ENCODE measurements around the gene PNPLA7.

The PNPLA7 gene

DNA sequence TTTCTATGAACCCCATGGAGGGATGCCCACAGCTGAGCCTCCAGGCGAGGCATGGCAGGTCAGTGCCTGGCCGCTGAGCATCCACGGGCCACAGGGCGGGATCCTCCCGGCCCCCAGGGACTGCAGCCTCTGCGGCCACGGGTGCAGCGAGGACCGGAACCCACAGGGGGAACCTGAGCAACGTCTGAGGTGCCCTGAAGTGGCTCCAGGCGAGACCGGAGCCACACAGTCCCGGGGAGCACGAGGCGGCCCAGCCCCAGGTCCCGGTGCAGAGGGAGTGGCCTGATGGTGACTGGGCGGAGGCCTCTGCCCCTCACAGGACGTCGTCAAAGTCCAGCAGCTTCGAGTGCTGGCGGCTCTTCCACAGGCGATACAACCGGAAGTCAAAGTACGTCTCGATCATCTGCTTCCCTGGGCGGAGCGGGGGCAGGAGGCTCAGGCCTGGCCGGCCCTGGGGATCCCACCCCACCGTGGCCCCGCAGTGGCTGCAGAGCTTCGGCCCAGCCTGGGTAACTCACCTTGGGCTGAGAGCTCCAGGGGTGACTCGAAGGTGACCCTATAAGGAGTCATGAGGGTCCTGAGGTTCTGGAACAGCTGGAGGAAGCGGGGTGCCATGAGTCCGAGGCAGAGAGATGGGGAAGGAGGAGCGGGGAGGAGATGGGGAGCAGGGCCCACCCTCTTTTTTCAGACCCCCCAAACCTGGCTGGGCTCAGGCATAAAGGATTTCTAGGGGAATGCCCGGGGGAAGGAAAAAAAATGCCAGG is 100.9 kb downstream of the PNPLA7 start:
- peaks cover 10% of the 10 kb centered on the region for H3K36me3 ChIP-seq (ENCODE audit: control insufficient read depth, insufficient read depth, low read length)
- no peaks in the 10 kb centered on the region for H3K9me3 ChIP-seq (ENCODE audit: control insufficient read depth, low read length)
- H3K4me1 ChIP-seq (ENCODE audit: control insufficient read depth, insufficient read depth, low read length): peaks cover 1% of the 10 kb centered on the region
- no peak overlapping the region for H3K27ac ChIP-seq (ENCODE audit: insufficient read depth, low read depth, low read length, poor library complexity, severe bottlenecking)
- no peak overlapping the region for H3K4me3 ChIP-seq (ENCODE audit: insufficient read depth, low read depth, low read length)
- no peaks in the 10 kb centered on the region for H3K27me3 ChIP-seq (ENCODE audit: control insufficient read depth, insufficient read depth, low read length, poor library complexity, severe bottlenecking)
- 93 to 94% methylated on average over 36 of the region's 36 CpGs for WGBS, 2 experiments

DNA sequence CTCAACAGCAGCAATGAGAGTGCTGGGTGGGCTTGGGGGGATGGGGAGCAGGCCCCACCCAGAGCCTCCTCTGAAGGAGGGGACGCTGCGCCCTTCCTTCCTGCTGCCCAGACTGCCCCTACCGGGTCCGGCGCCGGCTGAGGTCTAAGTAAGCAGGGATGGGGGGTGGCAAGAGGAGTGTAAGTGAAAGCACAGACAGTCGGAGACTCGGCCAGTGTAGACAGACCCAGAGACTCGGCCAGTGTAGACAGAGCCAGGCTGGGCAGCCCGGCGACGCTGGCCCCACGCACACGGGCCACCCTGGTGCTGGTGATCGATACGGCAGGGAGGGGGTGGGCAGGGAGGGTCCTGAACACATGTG is 101.6 kb downstream of the PNPLA7 start:
- 96% methylated on average over 16 of the region's 16 CpGs for WGBS, 2 experiments
- Histone ChIP-seq H3K9me3 (ENCODE audit: control insufficient read depth, low read length) (no peaks in the 10 kb centered on the region), H3K4me3 (ENCODE audit: insufficient read depth, low read depth, low read length) (no peak overlapping the region), H3K36me3 (ENCODE audit: control insufficient read depth, insufficient read depth, low read length) (peaks cover 10% of the 10 kb centered on the region), H3K4me1 (ENCODE audit: control insufficient read depth, insufficient read depth, low read length) (no peaks in the 10 kb centered on the region), H3K27ac (ENCODE audit: insufficient read depth, low read depth, low read length, poor library complexity, severe bottlenecking) (no peak overlapping the region), H3K27me3 (ENCODE audit: control insufficient read depth, insufficient read depth, low read length, poor library complexity, severe bottlenecking) (no peaks in the 10 kb centered on the region)

DNA sequence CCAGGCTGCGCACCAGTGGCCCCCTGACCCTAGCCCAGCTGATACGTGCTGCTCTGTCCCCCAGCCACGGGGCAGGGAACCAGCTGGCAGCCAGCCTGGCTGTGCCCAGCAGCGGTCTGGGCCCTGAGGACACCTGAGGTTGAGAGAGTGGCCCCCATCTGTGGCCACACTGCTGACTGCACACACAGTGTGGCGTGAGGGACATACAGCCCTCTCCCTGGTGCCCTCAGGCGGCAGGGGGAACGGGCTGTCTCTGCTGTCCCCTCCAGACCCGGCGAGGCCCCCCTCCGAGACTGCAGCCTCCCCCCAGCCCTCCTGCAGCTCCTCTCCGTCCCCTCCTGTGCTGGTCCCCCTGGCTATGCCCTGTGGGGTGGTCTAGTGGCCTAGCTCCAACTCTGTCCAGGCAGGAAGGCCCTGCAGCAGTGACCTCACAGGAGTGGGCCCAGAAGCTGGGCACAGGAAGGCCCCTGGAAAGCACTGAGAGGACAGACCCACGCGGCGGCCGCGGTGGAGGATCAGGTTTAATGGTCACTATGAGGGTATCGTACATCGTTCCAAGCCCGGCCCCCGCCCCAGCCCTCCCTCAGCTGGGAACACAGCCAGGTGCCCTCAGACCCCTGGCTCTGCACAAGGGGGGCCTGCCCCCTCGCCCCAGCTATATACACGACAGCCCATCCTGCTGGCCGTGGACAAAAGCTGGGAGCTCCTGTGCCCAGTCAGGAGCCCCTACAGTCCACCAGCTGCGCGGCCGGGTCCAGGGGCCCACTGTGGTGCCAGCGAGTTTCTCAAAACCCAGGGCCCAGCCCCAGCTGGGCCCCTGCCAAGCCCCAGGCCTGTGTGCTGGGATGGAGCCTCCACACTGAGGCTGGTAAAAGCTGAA is 102.2 kb downstream of the PNPLA7 start:
- no peak overlapping the region for H3K27ac ChIP-seq (ENCODE audit: insufficient read depth, low read depth, low read length, poor library complexity, severe bottlenecking)
- no peaks in the 10 kb centered on the region for H3K9me3 ChIP-seq (ENCODE audit: control insufficient read depth, low read length)
- peaks cover 10% of the 10 kb centered on the region for H3K36me3 ChIP-seq (ENCODE audit: control insufficient read depth, insufficient read depth, low read length)
- H3K27me3 ChIP-seq (ENCODE audit: control insufficient read depth, insufficient read depth, low read length, poor library complexity, severe bottlenecking): peaks cover 1% of the 10 kb centered on the region
- H3K4me3 ChIP-seq (ENCODE audit: insufficient read depth, low read depth, low read length): no peak overlapping the region
- whole genome bisulfite sequencing, 2 experiments: 94% methylated on average over 27 of the region's 27 CpGs
- no peaks in the 10 kb centered on the region for H3K4me1 ChIP-seq (ENCODE audit: control insufficient read depth, insufficient read depth, low read length)

DNA sequence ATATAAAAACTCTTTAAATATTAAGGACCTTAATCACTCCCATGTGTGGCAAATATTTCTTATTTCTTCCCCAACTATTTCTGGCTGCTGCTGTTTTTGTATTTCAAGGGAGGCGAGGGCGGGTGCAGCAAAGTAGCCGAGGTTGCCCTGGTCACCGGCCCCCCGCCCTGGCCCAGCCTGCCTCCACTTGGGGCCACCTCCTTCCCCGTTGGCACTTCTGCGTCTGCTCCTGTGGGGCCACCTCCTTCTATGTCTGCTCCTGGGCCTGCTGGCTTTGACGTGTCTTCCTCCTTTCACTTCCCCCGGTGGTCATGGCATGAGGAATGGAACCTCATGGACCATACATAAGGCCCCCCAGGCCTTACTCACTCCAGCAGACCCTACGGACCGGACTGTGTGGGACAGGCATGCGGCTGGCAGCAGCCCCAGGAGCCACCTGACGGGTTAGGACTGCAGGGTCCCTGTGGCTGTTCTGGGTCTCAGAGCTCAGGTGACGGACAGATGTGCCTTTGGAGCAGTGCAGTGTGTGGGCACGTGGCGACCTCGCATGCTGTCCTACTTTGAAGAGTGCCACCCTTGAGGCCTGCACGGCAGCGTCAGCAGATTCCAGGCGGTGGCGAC is 103.2 kb downstream of the PNPLA7 start:
- H3K4me3 ChIP-seq (ENCODE audit: insufficient read depth, low read depth, low read length): no peak overlapping the region
- WGBS, 2 experiments: 91% methylated on average over 21 of the region's 21 CpGs
- H3K27me3 ChIP-seq (ENCODE audit: control insufficient read depth, insufficient read depth, low read length, poor library complexity, severe bottlenecking): peaks cover 11% of the 10 kb centered on the region
- peaks cover 3% of the 10 kb centered on the region for H3K4me1 ChIP-seq (ENCODE audit: control insufficient read depth, insufficient read depth, low read length)
- no peak overlapping the region for H3K27ac ChIP-seq (ENCODE audit: insufficient read depth, low read depth, low read length, poor library complexity, severe bottlenecking)
- H3K36me3 ChIP-seq (ENCODE audit: control insufficient read depth, insufficient read depth, low read length): peaks cover 10% of the 10 kb centered on the region
- no peaks in the 10 kb centered on the region for H3K9me3 ChIP-seq (ENCODE audit: control insufficient read depth, low read length)

GRCh38 chr9:137445930-137446431 is 104.2 kb downstream of the PNPLA7 start:
- H3K27ac ChIP-seq (ENCODE audit: insufficient read depth, low read depth, low read length, poor library complexity, severe bottlenecking): no peak overlapping the region
- H3K36me3 ChIP-seq (ENCODE audit: control insufficient read depth, insufficient read depth, low read length): peaks cover 10% of the 10 kb centered on the region
- WGBS, 2 experiments: 87 to 91% methylated on average over 19 of the region's 19 CpGs

GRCh38 chr9:137445275-137445807 is 104.9 kb downstream of the PNPLA7 start:
- 29 to 32% methylated on average over 14 of the region's 14 CpGs for WGBS, 2 experiments
- Histone ChIP-seq H3K4me1 (ENCODE audit: control insufficient read depth, insufficient read depth, low read length) (peaks cover 3% of the 10 kb centered on the region), H3K9me3 (ENCODE audit: control insufficient read depth, low read length) (no peaks in the 10 kb centered on the region), H3K4me3 (ENCODE audit: insufficient read depth, low read depth, low read length) (no peak overlapping the region), H3K27ac (ENCODE audit: insufficient read depth, low read depth, low read length, poor library complexity, severe bottlenecking) (no peak overlapping the region), H3K36me3 (ENCODE audit: control insufficient read depth, insufficient read depth, low read length) (peaks cover 10% of the 10 kb centered on the region), H3K27me3 (ENCODE audit: control insufficient read depth, insufficient read depth, low read length, poor library complexity, severe bottlenecking) (peaks cover 18% of the 10 kb centered on the region)

More at GRCh38 chr9:137445930-137446431, 104.2 kb downstream of the PNPLA7 start:
- Histone ChIP-seq H3K4me1 (ENCODE audit: control insufficient read depth, insufficient read depth, low read length) (peaks cover 3% of the 10 kb centered on the region), H3K27me3 (ENCODE audit: control insufficient read depth, insufficient read depth, low read length, poor library complexity, severe bottlenecking) (peaks cover 18% of the 10 kb centered on the region), H3K9me3 (ENCODE audit: control insufficient read depth, low read length) (no peaks in the 10 kb centered on the region), H3K4me3 (ENCODE audit: insufficient read depth, low read depth, low read length) (no peak overlapping the region)

GRCh38 chr9:137444106-137444790 is 106.0 kb downstream of the PNPLA7 start:
- Histone ChIP-seq H3K4me1 (ENCODE audit: control insufficient read depth, insufficient read depth, low read length) (peaks cover 3% of the 10 kb centered on the region), H3K4me3 (ENCODE audit: insufficient read depth, low read depth, low read length) (no peak overlapping the region), H3K36me3 (ENCODE audit: control insufficient read depth, insufficient read depth, low read length) (peaks cover 4% of the 10 kb centered on the region), H3K9me3 (ENCODE audit: control insufficient read depth, low read length) (no peaks in the 10 kb centered on the region), H3K27ac (ENCODE audit: insufficient read depth, low read depth, low read length, poor library complexity, severe bottlenecking) (no peak overlapping the region), H3K27me3 (ENCODE audit: control insufficient read depth, insufficient read depth, low read length, poor library complexity, severe bottlenecking) (peaks cover 18% of the 10 kb centered on the region)
- 85 to 89% methylated on average over 14 of the region's 14 CpGs for WGBS, 2 experiments

- Histone ChIP-seq H3K36me3 (ENCODE audit: control insufficient read depth, insufficient read depth, low read length) (no peaks in the 10 kb centered on the region), H3K27ac (ENCODE audit: insufficient read depth, low read depth, low read length, poor library complexity, severe bottlenecking) (no peak overlapping the region), H3K4me3 (ENCODE audit: insufficient read depth, low read depth, low read length) (no peak overlapping the region), H3K4me1 (ENCODE audit: control insufficient read depth, insufficient read depth, low read length) (peaks cover 3% of the 10 kb centered on the region), H3K9me3 (ENCODE audit: control insufficient read depth, low read length) (no peaks in the 10 kb centered on the region), H3K27me3 (ENCODE audit: control insufficient read depth, insufficient read depth, low read length, poor library complexity, severe bottlenecking) (peaks cover 18% of the 10 kb centered on the region)
- whole genome bisulfite sequencing, 2 experiments: 14 to 16% methylated on average over 5 to 7 of the region's 7 CpGs
Observed at GRCh38 chr9:137441935-137442321, 108.3 kb downstream of the PNPLA7 start.

DNA sequence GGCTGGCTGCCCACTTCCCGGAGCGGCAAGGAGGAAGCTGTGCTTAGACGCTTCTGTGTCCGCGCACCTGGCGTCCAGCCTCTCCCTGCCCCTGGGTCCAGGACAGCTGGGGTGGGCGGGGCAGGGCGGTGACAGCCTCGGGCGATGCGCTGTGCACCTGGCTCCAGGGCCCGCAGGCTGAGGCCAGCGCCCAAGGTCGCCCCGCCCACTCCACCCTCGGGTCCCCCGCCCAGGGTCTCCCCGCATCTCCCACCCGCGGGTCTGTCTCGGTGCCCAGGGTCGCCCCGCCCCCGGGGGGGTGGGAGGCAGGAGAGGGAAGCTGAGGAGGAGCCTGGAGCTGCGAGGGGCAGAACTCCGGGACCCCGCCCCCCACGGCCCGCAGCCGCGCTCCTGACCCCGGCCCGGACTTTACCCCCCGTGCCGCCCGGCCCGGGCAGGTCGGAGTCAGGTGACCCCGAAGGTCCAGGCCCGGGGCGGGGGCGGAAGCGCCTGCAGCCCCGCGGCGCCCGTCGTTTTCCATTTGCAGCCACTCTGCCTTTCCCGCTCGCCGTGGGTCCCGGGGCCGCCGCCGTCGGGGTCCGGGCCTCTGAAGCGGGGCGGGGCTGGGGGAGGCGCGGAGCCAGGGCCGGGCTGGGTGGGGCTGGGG is 108.8 kb downstream of the PNPLA7 start, which contains the start of gene ENTPD8:
TSS of gene ENTPD8 (minus strand) at position 69 of the 646 bp plus-strand sequence. CDS start 3,072 bp downstream, outside the sequence.
- Histone ChIP-seq H3K4me1 (ENCODE audit: control insufficient read depth, insufficient read depth, low read length) (peaks cover 3% of the 10 kb centered on the region), H3K4me3 (ENCODE audit: insufficient read depth, low read depth, low read length) (peak within 1 kb of the TSS; percentile 31)
- 1% methylated on average over 52 to 62 of the region's 62 CpGs for WGBS, 2 experiments

More for the DNA sequence above, 108.8 kb downstream of the PNPLA7 start, which contains the start of gene ENTPD8:
- Histone ChIP-seq H3K36me3 (ENCODE audit: control insufficient read depth, insufficient read depth, low read length) (no peaks in the 10 kb centered on the region), H3K27ac (ENCODE audit: insufficient read depth, low read depth, low read length, poor library complexity, severe bottlenecking) (no peak within 1 kb of the TSS), H3K9me3 (ENCODE audit: control insufficient read depth, low read length) (no peaks in the 10 kb centered on the region), H3K27me3 (ENCODE audit: control insufficient read depth, insufficient read depth, low read length, poor library complexity, severe bottlenecking) (peaks cover 18% of the 10 kb centered on the region)

Data from ectodermal cell (in vitro differentiated cells).